Raji (cell line): ENCODE results near the gene MOB3A.

ENCODE experiments used
- POLR2A ChIP-seq: IDR thresholded peaks from 2 replicates; pipeline ENCODE4 v1.6.1; 2011; ENCODE audit warnings: low read depth, low read length, control low read depth; ENCODE audit not compliant: insufficient read depth

Gene MOB3A

GRCh38 chr19:2040647-2041432 lies 55.3 kb downstream of the MOB3A start:
- no peak for TF ChIP-seq POLR2A

GRCh38 chr19:2039959-2040646 lies 56.0 kb downstream of the MOB3A start:
- no peak for TF ChIP-seq POLR2A

- no peak for TF ChIP-seq POLR2A
Measured at GRCh38 chr19:2039089-2039958, 56.8 kb downstream of the MOB3A start.

GRCh38 chr19:2038284-2039088 lies 57.6 kb downstream of the MOB3A start:
- TF ChIP-seq POLR2A: no peak

GRCh38 chr19:2037651-2038255 lies 58.4 kb downstream of the MOB3A start:
- TF ChIP-seq POLR2A: no peak

- TF ChIP-seq POLR2A: no peak
Measured at GRCh38 chr19:2036424-2036823, 59.7 kb downstream of the MOB3A start.

GRCh38 chr19:2035590-2035991 lies 60.5 kb downstream of the MOB3A start:
- no peak for TF ChIP-seq POLR2A

GRCh38 chr19:2034729-2035589 lies 61.2 kb downstream of the MOB3A start:
- TF ChIP-seq POLR2A: no peak

- no peak for TF ChIP-seq POLR2A
Measured at GRCh38 chr19:2033825-2034159, 62.3 kb downstream of the MOB3A start.

- no peak for TF ChIP-seq POLR2A
Measured at GRCh38 chr19:2033115-2033824, 62.9 kb downstream of the MOB3A start.

- TF ChIP-seq POLR2A: no peak
Measured at GRCh38 chr19:2032296-2032941, 63.7 kb downstream of the MOB3A start.

- no peak for TF ChIP-seq POLR2A
Measured at GRCh38 chr19:2027361-2027760, 68.8 kb downstream of the MOB3A start.
